Measurements from ENCODE around the gene NBEAL1.
"Not testable (repeated sequence)": the region's sequence is repeated elsewhere in the genome, so short reads cannot be mapped to it uniquely, and the experiment has no call there.

NBEAL1 gene

GRCh38 chr2:203061346-203061745 lies 46.7 kb downstream of the NBEAL1 start:
- Mint-ChIP-seq H3K9me3 (no peaks in the 10 kb centered on the region), H3K4me3 (no peak overlapping the region), H3K4me1 (ENCODE audit: low read depth) (no peaks in the 10 kb centered on the region), H3K36me3 (ENCODE audit: low read depth) (peaks cover 27% of the 10 kb centered on the region), H3K27ac (no peak overlapping the region), H3K27me3 (no peaks in the 10 kb centered on the region)
- DNase-seq = no peak

GRCh38 chr2:203062126-203062525 lies 47.5 kb downstream of the NBEAL1 start:
- H3K36me3 Mint-ChIP-seq (ENCODE audit: low read depth) = peaks cover 29% of the 10 kb centered on the region
- no peak overlapping the region for H3K4me3 Mint-ChIP-seq
- DNase-seq = no peak
- H3K27ac Mint-ChIP-seq = no peak overlapping the region
- H3K4me1 Mint-ChIP-seq (ENCODE audit: low read depth) = no peaks in the 10 kb centered on the region
- no peaks in the 10 kb centered on the region for H3K27me3 Mint-ChIP-seq
- no peaks in the 10 kb centered on the region for H3K9me3 Mint-ChIP-seq

DNA sequence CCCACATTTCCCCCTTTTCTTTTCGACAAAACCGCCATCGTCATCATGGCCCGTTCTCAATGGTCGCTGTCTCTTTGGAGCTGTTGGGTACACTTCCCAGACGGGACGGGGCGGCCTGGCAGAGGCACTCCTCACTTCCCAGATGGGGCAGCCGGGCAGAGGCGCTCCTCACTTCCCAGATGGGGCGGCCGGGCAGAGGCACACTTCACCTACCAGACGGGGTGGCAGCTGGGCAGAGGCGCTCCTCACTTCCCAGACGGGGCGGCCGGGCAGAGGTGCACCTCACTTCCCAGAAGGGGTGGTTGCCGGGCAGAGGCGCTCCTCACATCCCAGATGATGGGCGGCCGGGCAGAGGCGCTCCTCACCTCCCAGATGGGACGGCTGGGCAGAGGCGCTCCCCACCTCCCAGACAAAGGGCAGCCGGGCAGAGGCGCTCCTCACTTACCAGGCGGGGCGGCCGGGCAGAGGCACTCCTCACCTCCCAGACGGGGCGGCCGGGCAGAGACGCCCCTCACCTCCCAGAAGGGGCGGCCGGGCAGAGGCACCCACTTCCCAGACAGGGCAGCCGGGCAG lies 51.9 kb downstream of the NBEAL1 start:
- not testable (repeated sequence) for H3K4me1 Mint-ChIP-seq (ENCODE audit: low read depth); H3K4me3 Mint-ChIP-seq; DNase-seq; H3K9me3 Mint-ChIP-seq; H3K27ac Mint-ChIP-seq; H3K27me3 Mint-ChIP-seq
- peaks cover 29% of the 10 kb centered on the region for H3K36me3 Mint-ChIP-seq (ENCODE audit: low read depth)

GRCh38 chr2:203070701-203071100 lies 56.0 kb downstream of the NBEAL1 start:
- Mint-ChIP-seq H3K9me3 (no peaks in the 10 kb centered on the region), H3K27me3 (no peaks in the 10 kb centered on the region), H3K36me3 (ENCODE audit: low read depth) (peaks cover 33% of the 10 kb centered on the region), H3K4me3 (no peak overlapping the region), H3K27ac (no peak overlapping the region), H3K4me1 (ENCODE audit: low read depth) (peaks cover 6% of the 10 kb centered on the region)
- no peak for DNase-seq

DNA sequence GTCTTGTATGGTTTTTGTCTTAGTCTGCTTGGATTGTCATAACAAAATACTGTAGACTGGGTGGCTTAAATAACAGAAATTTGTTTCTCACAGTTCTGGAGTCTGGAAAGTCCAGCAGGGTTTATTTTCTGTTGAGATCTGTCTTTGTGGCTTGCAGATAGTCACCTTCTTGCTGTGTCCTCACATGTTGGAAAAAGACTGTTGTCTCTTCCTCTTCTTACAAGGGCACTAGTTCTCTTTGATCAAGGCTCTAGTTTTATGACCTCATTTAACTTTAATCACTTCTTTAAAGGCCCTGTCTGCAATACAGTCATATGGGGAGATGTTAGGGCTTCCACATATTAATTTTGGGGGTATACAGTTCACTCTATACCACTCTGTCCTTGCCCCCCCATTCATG lies 56.5 kb downstream of the NBEAL1 start:
- no peaks in the 10 kb centered on the region for H3K27me3 Mint-ChIP-seq
- H3K9me3 Mint-ChIP-seq = no peaks in the 10 kb centered on the region
- DNase-seq = no peak
- H3K4me1 Mint-ChIP-seq (ENCODE audit: low read depth) = peaks cover 6% of the 10 kb centered on the region
- peaks cover 31% of the 10 kb centered on the region for H3K36me3 Mint-ChIP-seq (ENCODE audit: low read depth)
- H3K4me3 Mint-ChIP-seq = no peak overlapping the region
- H3K27ac Mint-ChIP-seq = no peak overlapping the region

DNA sequence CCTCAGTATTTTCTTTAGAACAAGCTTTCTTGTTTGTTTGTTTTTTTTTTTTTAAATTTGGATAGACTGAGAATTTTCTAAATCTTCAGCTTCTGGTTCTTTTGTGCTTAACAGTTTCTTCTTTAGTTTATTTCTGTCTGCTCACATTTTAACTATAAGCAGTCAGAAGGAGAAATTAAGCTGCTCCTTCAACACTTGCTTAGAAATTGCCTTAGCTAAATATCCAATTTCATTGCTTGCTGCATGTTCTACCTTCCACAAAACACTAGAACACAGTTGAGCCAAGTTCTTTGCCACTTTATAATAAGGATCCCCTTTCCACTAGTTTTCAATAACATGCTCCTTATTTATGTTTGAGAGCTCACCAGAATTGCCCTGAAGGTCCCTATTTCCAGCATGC lies 57.7 kb downstream of the NBEAL1 start:
- H3K4me3 Mint-ChIP-seq = no peak overlapping the region
- no peaks in the 10 kb centered on the region for H3K27me3 Mint-ChIP-seq
- peaks cover 29% of the 10 kb centered on the region for H3K36me3 Mint-ChIP-seq (ENCODE audit: low read depth)
- no peaks in the 10 kb centered on the region for H3K9me3 Mint-ChIP-seq
- peaks cover 6% of the 10 kb centered on the region for H3K4me1 Mint-ChIP-seq (ENCODE audit: low read depth)
- no peak overlapping the region for H3K27ac Mint-ChIP-seq
- DNase-seq = no peak

DNA sequence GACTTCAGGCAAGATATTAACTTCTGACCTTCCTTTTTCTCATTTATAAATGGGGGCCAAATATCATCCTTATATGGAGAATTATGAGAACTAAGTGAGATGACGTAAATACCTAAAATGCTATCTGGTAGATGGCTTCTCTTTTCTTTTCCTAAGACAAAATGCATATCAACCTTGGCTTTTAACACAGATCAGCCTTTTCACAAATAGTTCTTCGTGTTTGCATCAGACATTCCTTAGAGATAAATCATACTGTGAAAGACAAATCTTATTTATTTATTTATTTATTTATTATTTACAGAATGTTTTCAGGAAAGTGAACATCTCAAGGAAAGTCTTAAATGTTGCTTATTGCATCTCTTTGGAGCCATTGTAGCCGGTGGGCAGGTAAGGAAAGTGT lies 62.8 kb downstream of the NBEAL1 start:
- Mint-ChIP-seq H3K4me1 (ENCODE audit: low read depth) (no peaks in the 10 kb centered on the region), H3K4me3 (no peak overlapping the region), H3K27ac (no peak overlapping the region), H3K9me3 (no peaks in the 10 kb centered on the region), H3K36me3 (ENCODE audit: low read depth) (peaks cover 10% of the 10 kb centered on the region), H3K27me3 (no peaks in the 10 kb centered on the region)
- DNase-seq = no peak

DNA sequence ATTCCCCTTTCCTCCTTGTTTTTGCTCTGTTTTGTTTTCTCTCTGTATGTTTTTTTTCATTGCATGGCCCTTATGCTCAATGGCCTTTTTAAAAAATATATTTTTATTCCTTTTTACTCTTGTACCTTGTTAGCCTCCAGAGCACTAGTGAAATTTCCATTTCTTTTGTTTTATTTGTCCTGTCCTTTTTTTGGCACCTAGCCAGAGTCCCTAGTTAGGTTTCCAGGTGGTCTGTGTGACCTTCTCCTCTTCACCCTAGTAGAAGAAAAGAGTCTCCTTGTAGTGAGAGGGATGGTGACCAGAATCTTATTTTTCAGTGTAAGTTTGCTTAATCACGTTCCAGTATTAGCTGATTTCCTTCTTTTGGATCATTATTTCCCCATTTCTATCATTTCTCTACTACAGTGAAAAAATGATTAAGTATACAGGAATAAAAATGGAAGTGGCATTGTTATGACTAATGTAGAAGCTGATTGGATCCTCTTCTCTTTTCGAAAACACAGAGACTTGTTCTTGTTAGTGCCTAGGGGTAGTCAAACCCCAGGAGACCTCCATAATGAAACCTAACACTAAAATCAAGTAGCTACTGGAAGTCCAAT lies 65.9 kb downstream of the NBEAL1 start:
- DNase-seq = no peak
- no peak overlapping the region for H3K4me3 Mint-ChIP-seq
- H3K27me3 Mint-ChIP-seq = no peaks in the 10 kb centered on the region
- no peak overlapping the region for H3K27ac Mint-ChIP-seq
- H3K4me1 Mint-ChIP-seq (ENCODE audit: low read depth) = no peaks in the 10 kb centered on the region
- peaks cover 6% of the 10 kb centered on the region for H3K36me3 Mint-ChIP-seq (ENCODE audit: low read depth)
- no peaks in the 10 kb centered on the region for H3K9me3 Mint-ChIP-seq

GRCh38 chr2:203083328-203083727 lies 68.7 kb downstream of the NBEAL1 start:
- no peak for DNase-seq
- H3K4me1 Mint-ChIP-seq (ENCODE audit: low read depth) = no peaks in the 10 kb centered on the region
- no peaks in the 10 kb centered on the region for H3K9me3 Mint-ChIP-seq
- no peak overlapping the region for H3K4me3 Mint-ChIP-seq
- H3K36me3 Mint-ChIP-seq (ENCODE audit: low read depth) = peaks cover 6% of the 10 kb centered on the region
- no peaks in the 10 kb centered on the region for H3K27me3 Mint-ChIP-seq
- H3K27ac Mint-ChIP-seq = no peak overlapping the region

DNA sequence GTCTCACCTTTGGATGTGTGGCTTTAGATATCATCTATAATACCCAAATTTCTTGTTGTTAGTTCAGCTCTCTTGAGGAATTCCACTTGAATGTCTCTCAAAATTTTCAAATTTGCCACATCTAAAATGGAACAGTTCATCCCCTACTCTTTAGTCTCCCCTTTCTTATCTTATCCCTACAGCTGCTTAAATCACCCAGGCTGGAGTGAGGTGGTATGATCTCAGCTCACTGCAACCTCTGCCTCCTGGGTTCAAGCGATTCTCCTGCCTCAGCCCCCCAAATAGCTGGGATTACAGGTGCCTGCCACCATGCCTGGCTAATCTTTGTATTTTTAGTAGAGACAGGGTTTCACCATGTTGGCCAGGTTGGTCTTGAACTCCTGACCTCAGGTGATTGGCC lies 71.7 kb downstream of the NBEAL1 start:
- H3K4me1 Mint-ChIP-seq (ENCODE audit: low read depth); DNase-seq; H3K4me3 Mint-ChIP-seq; H3K9me3 Mint-ChIP-seq; H3K27me3 Mint-ChIP-seq; H3K27ac Mint-ChIP-seq; H3K36me3 Mint-ChIP-seq (ENCODE audit: low read depth): not testable (repeated sequence)

GRCh38 chr2:203090721-203091120 lies 76.0 kb downstream of the NBEAL1 start:
- not testable (repeated sequence) for DNase-seq; H3K27ac Mint-ChIP-seq; H3K4me3 Mint-ChIP-seq; H3K27me3 Mint-ChIP-seq; H3K36me3 Mint-ChIP-seq (ENCODE audit: low read depth); H3K4me1 Mint-ChIP-seq (ENCODE audit: low read depth); H3K9me3 Mint-ChIP-seq

DNA sequence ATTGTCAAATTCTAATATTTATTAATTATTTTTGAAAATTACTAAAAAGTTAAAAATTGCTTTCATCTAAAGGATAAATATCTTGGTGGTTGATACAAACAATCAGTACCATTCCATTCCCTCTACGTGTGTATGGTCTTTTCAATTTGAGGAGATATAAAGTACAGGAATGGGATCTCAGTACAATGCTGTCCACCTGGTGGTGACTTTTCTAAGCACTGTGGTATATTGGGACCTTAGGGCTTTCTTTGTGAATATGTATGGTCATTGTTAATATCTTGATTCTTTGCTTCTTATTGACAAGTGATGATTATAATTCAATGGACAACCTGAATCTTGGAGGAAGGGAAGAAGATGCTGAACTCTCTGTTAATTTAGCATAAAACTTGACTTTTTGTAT lies 83.1 kb downstream of the NBEAL1 start:
- Mint-ChIP-seq H3K27ac (no peak overlapping the region), H3K27me3 (no peaks in the 10 kb centered on the region), H3K4me1 (ENCODE audit: low read depth) (peaks cover 2% of the 10 kb centered on the region), H3K9me3 (peaks cover under 1% of the 10 kb centered on the region), H3K4me3 (no peak overlapping the region), H3K36me3 (ENCODE audit: low read depth) (peaks cover 23% of the 10 kb centered on the region)
- no peak for DNase-seq

GRCh38 chr2:203102357-203102756 lies 87.7 kb downstream of the NBEAL1 start:
- not testable (repeated sequence) for DNase-seq; H3K27ac Mint-ChIP-seq; H3K27me3 Mint-ChIP-seq; H3K4me3 Mint-ChIP-seq; H3K4me1 Mint-ChIP-seq (ENCODE audit: low read depth)
- Mint-ChIP-seq H3K36me3 (ENCODE audit: low read depth) (peaks cover 40% of the 10 kb centered on the region), H3K9me3 (peaks cover 16% of the 10 kb centered on the region)

- Mint-ChIP-seq H3K36me3 (ENCODE audit: low read depth) (peaks cover 46% of the 10 kb centered on the region), H3K9me3 (peaks cover 16% of the 10 kb centered on the region), H3K4me1 (ENCODE audit: low read depth) (peaks cover 2% of the 10 kb centered on the region), H3K27me3 (no peaks in the 10 kb centered on the region), H3K4me3 (no peak overlapping the region), H3K27ac (no peak overlapping the region)
- no peak for DNase-seq
Measured at GRCh38 chr2:203104273-203104672, 89.6 kb downstream of the NBEAL1 start.

DNA sequence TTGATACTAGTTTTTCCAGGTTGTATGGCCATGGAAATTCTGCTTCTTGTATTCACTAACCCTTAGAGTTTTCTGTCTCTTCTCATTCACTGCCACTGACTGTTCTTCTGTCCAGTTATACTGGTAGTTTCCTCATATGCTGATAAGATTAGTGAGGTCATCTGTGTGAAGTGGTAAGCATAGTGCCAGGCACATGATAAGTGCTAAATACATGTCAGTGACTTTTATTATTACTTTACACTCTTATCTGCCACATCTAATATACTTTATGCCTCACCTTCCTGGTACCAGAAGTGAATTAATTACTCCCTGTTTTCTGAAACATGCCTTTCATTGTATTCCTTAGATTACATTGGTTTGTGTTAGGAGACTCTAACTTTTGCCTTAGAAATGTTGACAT lies 91.3 kb downstream of the NBEAL1 start:
- Mint-ChIP-seq H3K27me3 (no peaks in the 10 kb centered on the region), H3K4me3 (no peak overlapping the region), H3K4me1 (ENCODE audit: low read depth) (peaks cover 2% of the 10 kb centered on the region), H3K36me3 (ENCODE audit: low read depth) (peaks cover 43% of the 10 kb centered on the region), H3K9me3 (peaks cover 16% of the 10 kb centered on the region), H3K27ac (no peak overlapping the region)
- DNase-seq = no peak

DNA sequence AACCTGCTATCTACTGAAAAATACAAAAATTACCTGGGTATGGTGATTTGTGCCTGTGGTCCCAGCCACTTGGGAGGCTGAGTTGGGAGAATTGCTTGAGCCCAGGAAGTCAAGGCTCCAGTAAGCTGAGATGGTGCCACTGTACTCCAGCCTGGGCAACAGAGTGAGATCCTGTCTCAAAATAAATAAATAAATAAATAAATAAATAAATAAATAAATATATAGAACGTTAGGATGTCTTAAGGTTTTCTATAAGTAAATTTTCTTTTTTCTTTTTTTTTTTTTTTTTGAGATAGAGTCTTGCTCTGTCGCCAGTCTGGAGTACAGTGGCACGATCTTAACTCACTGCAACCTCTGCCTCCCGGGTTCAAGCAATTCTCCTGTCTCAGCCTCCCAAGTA lies 95.8 kb downstream of the NBEAL1 start:
- H3K27me3 Mint-ChIP-seq; H3K27ac Mint-ChIP-seq; H3K4me1 Mint-ChIP-seq (ENCODE audit: low read depth); H3K4me3 Mint-ChIP-seq; DNase-seq; H3K9me3 Mint-ChIP-seq: not testable (repeated sequence)
- H3K36me3 Mint-ChIP-seq (ENCODE audit: low read depth) = peaks cover 33% of the 10 kb centered on the region
